ENCODE measurements around the gene RIPOR3.

- TF ChIP-seq CTCF (IDR thresholded peaks at IDR 0.05; ENCODE audit: low read depth, low read length): no peak
- TF ChIP-seq EZH2phosphoT487 (IDR thresholded peaks at IDR 0.05; ENCODE audit: low read depth): no peak
These were observed 43.7 kb upstream of the RIPOR3 start for GRCh38 chr20:50734730-50735679.

Measured in OCI-LY3 (cell line).